22Rv1 (cell line): Measurements from ENCODE around the gene ZNF575.

Experiments used
- H3K27ac ChIP-seq: fragments of 450-650 bp; 2 replicates; pipeline ENCODE4 v1.5.1; 2017
- ZFX ChIP-seq: fragments of 450-650 bp; IDR thresholded peaks from 2 replicates; pipeline ENCODE4 v1.6.1; 2017; ENCODE audit warnings: antibody characterized with exemption, borderline replicate concordance
- TF ChIP-seq, protein P1 (sequence below): fragments of 450-650 bp; IDR thresholded peaks from 2 replicates; pipeline ENCODE4 v1.5.1; 2017; ENCODE audit warnings: mild to moderate bottlenecking

The ZNF575 gene, protein sequence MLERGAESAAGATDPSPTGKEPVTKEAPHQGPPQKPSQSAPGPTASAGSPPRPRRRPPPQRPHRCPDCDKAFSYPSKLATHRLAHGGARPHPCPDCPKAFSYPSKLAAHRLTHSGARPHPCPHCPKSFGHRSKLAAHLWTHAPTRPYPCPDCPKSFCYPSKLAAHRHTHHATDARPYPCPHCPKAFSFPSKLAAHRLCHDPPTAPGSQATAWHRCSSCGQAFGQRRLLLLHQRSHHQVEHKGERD

GRCh38 chr19:43532962-43533545 is at the start of gene ZNF575:
TSS of gene ZNF575 (plus strand) at chr19:43533188. CDS start at chr19:43534423, 1,235 bp downstream.
- TF ChIP-seq, protein P1, sequence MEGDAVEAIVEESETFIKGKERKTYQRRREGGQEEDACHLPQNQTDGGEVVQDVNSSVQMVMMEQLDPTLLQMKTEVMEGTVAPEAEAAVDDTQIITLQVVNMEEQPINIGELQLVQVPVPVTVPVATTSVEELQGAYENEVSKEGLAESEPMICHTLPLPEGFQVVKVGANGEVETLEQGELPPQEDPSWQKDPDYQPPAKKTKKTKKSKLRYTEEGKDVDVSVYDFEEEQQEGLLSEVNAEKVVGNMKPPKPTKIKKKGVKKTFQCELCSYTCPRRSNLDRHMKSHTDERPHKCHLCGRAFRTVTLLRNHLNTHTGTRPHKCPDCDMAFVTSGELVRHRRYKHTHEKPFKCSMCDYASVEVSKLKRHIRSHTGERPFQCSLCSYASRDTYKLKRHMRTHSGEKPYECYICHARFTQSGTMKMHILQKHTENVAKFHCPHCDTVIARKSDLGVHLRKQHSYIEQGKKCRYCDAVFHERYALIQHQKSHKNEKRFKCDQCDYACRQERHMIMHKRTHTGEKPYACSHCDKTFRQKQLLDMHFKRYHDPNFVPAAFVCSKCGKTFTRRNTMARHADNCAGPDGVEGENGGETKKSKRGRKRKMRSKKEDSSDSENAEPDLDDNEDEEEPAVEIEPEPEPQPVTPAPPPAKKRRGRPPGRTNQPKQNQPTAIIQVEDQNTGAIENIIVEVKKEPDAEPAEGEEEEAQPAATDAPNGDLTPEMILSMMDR: no peak
- no peak for TF ChIP-seq ZFX
- H3K27ac ChIP-seq: peak within 1 kb of the TSS; percentile 97

GRCh38 chr19:43483281-43483680 is 49.7 kb upstream of the ZNF575 start:
- no peak for TF ChIP-seq ZFX
- TF ChIP-seq, protein P1: no peak
- no peak overlapping the region for H3K27ac ChIP-seq

GRCh38 chr19:43485951-43486350 is 47.0 kb upstream of the ZNF575 start:
- no peak for TF ChIP-seq ZFX
- TF ChIP-seq, protein P1: no peak
- no peak overlapping the region for H3K27ac ChIP-seq

- no peak overlapping the region for H3K27ac ChIP-seq
- TF ChIP-seq, protein P1: no peak
- TF ChIP-seq ZFX: no peak
Measured at GRCh38 chr19:43486412-43486811, 46.6 kb upstream of the ZNF575 start.

- TF ChIP-seq ZFX: no peak
- TF ChIP-seq, protein P1: no peak
- H3K27ac ChIP-seq: no peak overlapping the region
Measured at GRCh38 chr19:43488179-43488578, 44.8 kb upstream of the ZNF575 start.

GRCh38 chr19:43489310-43489709 is 43.7 kb upstream of the ZNF575 start:
- H3K27ac ChIP-seq: no peak overlapping the region
- TF ChIP-seq, protein P1: no peak
- TF ChIP-seq ZFX: no peak

- TF ChIP-seq ZFX: no peak
- TF ChIP-seq, protein P1: no peak
Measured at GRCh38 chr19:43489979-43490599, 42.9 kb upstream of the ZNF575 start.

More at GRCh38 chr19:43489979-43490599, 42.9 kb upstream of the ZNF575 start:
- H3K27ac ChIP-seq: no peak overlapping the region
